ENCODE data around the gene ALDH1L2.
"Not testable (repeated sequence)": the region's sequence is repeated elsewhere in the genome, so short reads cannot be mapped to it uniquely, and the experiment has no call there.

The ALDH1L2 gene

GRCh38 chr12:105030820-105031807 is 53.1 kb downstream of the ALDH1L2 start:
- DNase-seq: no peak

- no peak for DNase-seq
These were observed 57.8 kb downstream of the ALDH1L2 start for GRCh38 chr12:105026411-105026810.

GRCh38 chr12:105025890-105026289 is 58.4 kb downstream of the ALDH1L2 start:
- DNase-seq: no peak

GRCh38 chr12:105024928-105025327 is 59.3 kb downstream of the ALDH1L2 start:
- DNase-seq: no peak

- no peak for DNase-seq
These were observed 63.9 kb downstream of the ALDH1L2 start for GRCh38 chr12:105020241-105020962.

GRCh38 chr12:105018776-105019175 is 65.5 kb downstream of the ALDH1L2 start:
- no peak for DNase-seq

- DNase-seq: no peak
These were observed 66.2 kb downstream of the ALDH1L2 start for GRCh38 chr12:105018012-105018411.

- DNase-seq: no peak
These were observed 68.7 kb downstream of the ALDH1L2 start for GRCh38 chr12:105015543-105015942.

GRCh38 chr12:105014603-105015002 is 69.7 kb downstream of the ALDH1L2 start:
- no peak for DNase-seq

GRCh38 chr12:105013892-105014291 is 70.4 kb downstream of the ALDH1L2 start:
- no peak for DNase-seq

- no peak for DNase-seq
These were observed 82.8 kb downstream of the ALDH1L2 start for GRCh38 chr12:105001476-105001875.

- no peak for DNase-seq
These were observed 84.9 kb downstream of the ALDH1L2 start for GRCh38 chr12:104999347-104999685.

- DNase-seq: no peak
These were observed 85.6 kb downstream of the ALDH1L2 start for GRCh38 chr12:104998423-104999346.

- DNase-seq: no peak
These were observed 86.7 kb downstream of the ALDH1L2 start for GRCh38 chr12:104997541-104997940.

GRCh38 chr12:104994336-104994735 is 89.9 kb downstream of the ALDH1L2 start:
- no peak for DNase-seq

GRCh38 chr12:104991565-104992128 is 92.6 kb downstream of the ALDH1L2 start:
- DNase-seq: no peak

GRCh38 chr12:104990950-104991349 is 93.3 kb downstream of the ALDH1L2 start:
- DNase-seq: no peak

GRCh38 chr12:104986022-104986941 is 98.0 kb downstream of the ALDH1L2 start, which contains the start of gene NOPCHAP1:
NOPCHAP1 (plus strand) TSS chr12:104986316; CDS start chr12:104986353, 37 bp downstream.
- DNase-seq: peak; percentile 81

GRCh38 chr12:104985206-104985605 is 99.1 kb downstream of the ALDH1L2 start:
- DNase-seq: no peak

- not testable (repeated sequence) for DNase-seq
These were observed 106.6 kb downstream of the ALDH1L2 start for GRCh38 chr12:104977688-104978087.

- DNase-seq: no peak
These were observed 107.6 kb downstream of the ALDH1L2 start for GRCh38 chr12:104976703-104977102.
